Upper lobe of left lung (tissue), 6 donors: ENCODE measurements around the gene GSC. TPM values are rescaled to one million over a fixed set of nuclear protein-coding genes. Genes with fewer than 3 reads are reported as not detected.
"Not testable (repeated sequence)": the region's sequence is repeated elsewhere in the genome, so short reads cannot be mapped to it uniquely, and the experiment has no call there.

ENCODE experiments used
- ATAC-seq, 2 donors: fragments of 200-7000 bp; cut with Tn5 transposase; one replicate each; pipeline ENCODE4 v1.9.1; 2022; ENCODE audit warnings: mild to moderate bottlenecking in 2 of 2, moderate library complexity in 2 of 2; ENCODE audit not compliant: low FRiP score in 2 of 2
- DNase-seq, 2 donors: peaks; one replicate each; pipeline ENCODE4 v3.0.0-alpha.2; 2019 to 2020
- H3K27ac ChIP-seq, 4 donors: fragments of 200-600 bp; sonication (generic); one replicate each; pipeline ENCODE4 v1.5.1; 2016 to 2019
- H3K27me3 ChIP-seq, 4 donors: fragments of 200-600 bp; sonication (generic); one replicate each; pipeline ENCODE4 v1.5.1; 2017 to 2019
- H3K36me3 ChIP-seq, 4 donors: fragments of 200-600 bp; sonication (generic); one replicate each; pipeline ENCODE4 v1.5.1; 2016 to 2019
- H3K4me1 ChIP-seq, 4 donors: fragments of 200-600 bp; sonication (generic); one replicate each; pipeline ENCODE4 v1.5.1; 2018 to 2019
- H3K4me3 ChIP-seq, 4 donors: fragments of 200-600 bp; sonication (generic); one replicate each; pipeline ENCODE4 v1.5.1; 2017 to 2019; ENCODE audit warnings: mild to moderate bottlenecking in 2 of 4, moderate library complexity in 1 of 4
- H3K9me3 ChIP-seq, 4 donors: fragments of 200-600 bp; sonication (generic); one replicate each; pipeline ENCODE4 v1.5.1; 2018 to 2019
- EP300 ChIP-seq, 4 donors: sonication (generic); formaldehyde crosslinking; IDR thresholded peaks; one replicate each; pipeline ENCODE4 v1.5.1; 2017; ENCODE audit warnings: antibody characterized with exemption in 4 of 4, control low read depth in 2 of 4
- POLR2A ChIP-seq, 4 donors: fragments of 450-650 bp; IDR thresholded peaks; one replicate each; pipeline ENCODE4 v1.5.1; 2016 to 2017; ENCODE audit warnings: antibody characterized with exemption in 4 of 4, mild to moderate bottlenecking in 2 of 4
- POLR2AphosphoS5 ChIP-seq, 2 donors: sonication (generic); formaldehyde crosslinking; IDR thresholded peaks; one replicate each; pipeline ENCODE4 v1.5.1; 2017; ENCODE audit warnings: antibody characterized with exemption in 2 of 2
- WGBS, 2 donors: methylation state at CpG; one replicate each; pipeline ENCODE4 v1.1.5; 2017 to 2018; 5-methylcytosine and 5-hydroxymethylcytosine counted together
- total RNA-seq, 6 donors: library from RNA; depleted of rRNA in 4 of 6; stranded (reverse); fragments of >200 nt in 4 of 6; gene quantifications; one replicate each; pipeline versions ENCODE4 v1.1.0 to v1.2.1, GENCODE V29; 2016 to 2021
- TF ChIP-seq, protein P1 (sequence below), 6 experiments: fragments of 450-650 bp in 4 of 6; fragments of 200-600 bp in 2 of 6; sonication (generic) in 2 of 6; IDR thresholded peaks; one replicate each; pipeline ENCODE4 v1.5.1; 2016 to 2019; ENCODE audit warnings: antibody characterized with exemption in 6 of 6
- donor health status: DM: no; HTN: no; CAD: no; lungs with moderate emphysema.
- donor health status: DM: no; HTN: yes; CAD: no; lungs with severe emphysema.

GSC gene
- total RNA-seq, 6 donors from 2014 or later = 0.47 TPM; not detected in 5

DNA sequence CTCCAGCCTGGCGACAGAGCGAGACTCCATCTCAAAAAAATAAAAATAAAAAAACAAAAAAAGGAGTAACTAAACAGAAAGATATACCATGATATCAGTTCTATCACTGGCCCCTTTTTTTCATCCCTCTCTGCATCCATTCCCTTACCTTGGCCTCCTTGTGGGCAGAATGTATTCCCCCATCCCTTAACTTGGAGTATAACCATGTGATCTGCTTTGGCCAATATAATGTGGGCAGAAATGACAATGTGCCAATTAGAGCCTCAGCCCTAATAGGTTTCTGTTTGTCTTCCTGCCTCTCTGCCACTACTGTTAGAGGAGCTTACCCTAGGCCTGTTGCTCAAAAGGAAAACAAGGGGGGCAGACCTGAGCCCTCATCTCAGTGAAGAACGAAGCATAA, 23.8 kb downstream of the GSC start:
- Histone ChIP-seq H3K9me3 (no peaks in the 10 kb centered on the region), H3K27me3 (no peaks in the 10 kb centered on the region), H3K36me3 (no peaks in the 10 kb centered on the region), H3K27ac (no peak overlapping the region), H3K4me3 (no peak overlapping the region), H3K4me1 (no peaks in the 10 kb centered on the region)
- DNase-seq = no peak
- ATAC-seq = no peak
- no peak for TF ChIP-seq EP300 (IDR thresholded peaks at IDR 0.05)
- TF ChIP-seq POLR2A (IDR thresholded peaks at IDR 0.05) = no peak
- TF ChIP-seq POLR2AphosphoS5 (IDR thresholded peaks at IDR 0.05) = no peak
- TF ChIP-seq, protein P1, sequence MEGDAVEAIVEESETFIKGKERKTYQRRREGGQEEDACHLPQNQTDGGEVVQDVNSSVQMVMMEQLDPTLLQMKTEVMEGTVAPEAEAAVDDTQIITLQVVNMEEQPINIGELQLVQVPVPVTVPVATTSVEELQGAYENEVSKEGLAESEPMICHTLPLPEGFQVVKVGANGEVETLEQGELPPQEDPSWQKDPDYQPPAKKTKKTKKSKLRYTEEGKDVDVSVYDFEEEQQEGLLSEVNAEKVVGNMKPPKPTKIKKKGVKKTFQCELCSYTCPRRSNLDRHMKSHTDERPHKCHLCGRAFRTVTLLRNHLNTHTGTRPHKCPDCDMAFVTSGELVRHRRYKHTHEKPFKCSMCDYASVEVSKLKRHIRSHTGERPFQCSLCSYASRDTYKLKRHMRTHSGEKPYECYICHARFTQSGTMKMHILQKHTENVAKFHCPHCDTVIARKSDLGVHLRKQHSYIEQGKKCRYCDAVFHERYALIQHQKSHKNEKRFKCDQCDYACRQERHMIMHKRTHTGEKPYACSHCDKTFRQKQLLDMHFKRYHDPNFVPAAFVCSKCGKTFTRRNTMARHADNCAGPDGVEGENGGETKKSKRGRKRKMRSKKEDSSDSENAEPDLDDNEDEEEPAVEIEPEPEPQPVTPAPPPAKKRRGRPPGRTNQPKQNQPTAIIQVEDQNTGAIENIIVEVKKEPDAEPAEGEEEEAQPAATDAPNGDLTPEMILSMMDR (IDR thresholded peaks at IDR 0.05) = no peak
- 92 to 98% methylated on average over 3 of the region's 3 CpGs for WGBS, 2 donors

DNA sequence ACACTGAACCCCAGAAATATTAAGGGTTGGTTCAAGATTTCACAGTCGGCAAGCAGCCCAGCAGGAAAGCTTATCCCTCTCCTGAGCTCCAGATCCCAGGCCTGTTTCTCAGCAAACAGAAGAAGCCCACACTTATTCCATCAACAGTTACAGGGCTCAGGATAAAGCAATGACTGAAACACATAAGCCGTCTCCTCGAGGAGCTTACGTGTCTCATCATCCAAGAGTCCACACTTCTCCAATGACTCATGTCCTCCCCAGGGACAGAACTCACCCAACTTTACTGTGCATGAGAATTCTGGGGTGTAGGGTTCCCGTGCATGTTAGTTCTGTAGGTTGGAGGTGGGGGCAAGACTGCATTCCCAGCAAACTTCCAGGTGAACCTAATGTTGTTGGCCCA, 31.2 kb downstream of the GSC start:
- no peaks in the 10 kb centered on the region for H3K9me3 ChIP-seq
- DNase-seq (no peak), ATAC-seq (peak in 1 of 2 donors; percentile 33)
- WGBS, 2 donors = 83 to 88% methylated on average over 5 of the region's 5 CpGs
- H3K27ac ChIP-seq = no peak overlapping the region
- no peaks in the 10 kb centered on the region for H3K27me3 ChIP-seq
- H3K4me1 ChIP-seq = no peaks in the 10 kb centered on the region
- TF ChIP-seq EP300 (IDR thresholded peaks at IDR 0.05) (no peak), POLR2AphosphoS5 (IDR thresholded peaks at IDR 0.05) (no peak), POLR2A (IDR thresholded peaks at IDR 0.05) (no peak)
- TF ChIP-seq, protein P1 (IDR thresholded peaks at IDR 0.05) = no peak
- H3K4me3 ChIP-seq = no peak overlapping the region
- H3K36me3 ChIP-seq = no peaks in the 10 kb centered on the region

DNA sequence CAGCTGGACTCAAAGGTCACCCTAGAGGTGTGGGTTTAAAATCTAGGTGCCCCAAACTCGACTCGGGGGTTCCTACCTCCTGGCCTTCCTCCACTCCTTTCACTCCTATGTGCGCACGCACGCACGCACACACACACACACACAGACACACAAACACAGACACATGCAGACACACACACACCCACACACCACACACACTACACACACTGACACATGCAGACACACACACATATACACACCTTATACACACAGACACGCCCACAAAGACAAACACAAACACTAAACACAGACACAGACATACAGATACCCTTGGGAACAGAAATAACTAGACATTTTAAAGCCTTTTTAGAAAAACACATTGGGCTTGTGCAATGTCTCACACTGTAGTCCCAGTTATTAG, 31.8 kb downstream of the GSC start:
- H3K27ac ChIP-seq = no peak overlapping the region
- DNase-seq = peak in 1 of 2 donors; percentile 17
- H3K9me3 ChIP-seq = no peaks in the 10 kb centered on the region
- ATAC-seq = peak in 1 of 2 donors; percentile 54
- no peak for TF ChIP-seq EP300 (IDR thresholded peaks at IDR 0.05)
- TF ChIP-seq POLR2A (IDR thresholded peaks at IDR 0.05) = no peak
- TF ChIP-seq, protein P1 (IDR thresholded peaks at IDR 0.05) = no peak
- TF ChIP-seq POLR2AphosphoS5 (IDR thresholded peaks at IDR 0.05) = no peak
- no peaks in the 10 kb centered on the region for H3K27me3 ChIP-seq
- no peaks in the 10 kb centered on the region for H3K36me3 ChIP-seq
- 89 to 90% methylated on average over 7 of the region's 7 CpGs for WGBS, 2 donors
- H3K4me1 ChIP-seq = no peaks in the 10 kb centered on the region
- H3K4me3 ChIP-seq = no peak overlapping the region

DNA sequence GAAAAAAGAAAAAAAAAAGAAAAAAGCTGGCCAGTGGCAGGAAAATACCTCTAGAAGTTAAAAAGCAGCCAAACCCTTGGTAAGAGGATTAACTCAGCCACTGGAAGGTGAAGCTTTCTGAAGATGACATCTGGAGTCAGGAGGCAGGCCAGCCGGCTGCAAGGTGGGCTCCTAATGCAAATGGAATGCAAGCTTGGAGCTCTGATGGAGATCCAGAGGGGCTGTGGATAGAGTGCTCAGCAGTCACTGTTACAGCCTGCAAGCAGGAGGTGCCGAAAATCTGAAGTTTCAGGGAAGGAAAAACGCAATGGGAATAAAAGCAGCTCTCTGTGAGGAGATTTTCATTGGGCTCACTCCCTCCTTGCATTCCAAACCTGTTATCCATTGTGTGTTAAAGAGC, 41.0 kb downstream of the GSC start:
- TF ChIP-seq EP300 (IDR thresholded peaks at IDR 0.05) = no peak
- no peak for TF ChIP-seq POLR2AphosphoS5 (IDR thresholded peaks at IDR 0.05)
- TF ChIP-seq, protein P1 (IDR thresholded peaks at IDR 0.05) = no peak
- no peak for TF ChIP-seq POLR2A (IDR thresholded peaks at IDR 0.05)
- 63 to 73% methylated on average over 3 of the region's 3 CpGs for WGBS, 2 donors
- Histone ChIP-seq H3K4me3 (no peak overlapping the region), H3K9me3 (no peaks in the 10 kb centered on the region), H3K4me1 (no peaks in the 10 kb centered on the region), H3K27me3 (no peaks in the 10 kb centered on the region), H3K27ac (no peak overlapping the region), H3K36me3 (no peaks in the 10 kb centered on the region)
- DNase-seq = no peak
- ATAC-seq = no peak

DNA sequence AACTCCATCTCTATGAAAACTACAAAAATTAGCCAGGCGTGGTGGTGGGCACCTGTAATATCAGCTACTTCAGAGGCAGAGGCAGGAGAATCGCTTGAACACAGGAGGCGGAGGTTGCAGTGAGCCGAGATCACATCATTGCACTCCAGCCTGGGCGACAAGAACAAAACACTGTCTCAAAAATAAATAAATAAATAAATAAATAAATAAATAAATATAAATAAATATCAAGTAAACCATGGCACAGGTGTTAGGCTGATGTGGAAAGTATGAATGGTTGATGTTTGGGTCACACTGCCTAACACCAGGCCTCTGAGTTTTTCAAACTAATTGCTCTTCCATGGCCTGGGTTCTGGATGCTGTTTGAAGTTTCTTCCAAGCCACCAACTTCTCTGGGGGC, 41.5 kb downstream of the GSC start:
- not testable (repeated sequence) for H3K27me3 ChIP-seq, H3K36me3 ChIP-seq, H3K27ac ChIP-seq, H3K4me1 ChIP-seq, H3K9me3 ChIP-seq, ATAC-seq, H3K4me3 ChIP-seq, DNase-seq
- 89 to 96% methylated on average over 5 of the region's 5 CpGs for WGBS, 2 donors

DNA sequence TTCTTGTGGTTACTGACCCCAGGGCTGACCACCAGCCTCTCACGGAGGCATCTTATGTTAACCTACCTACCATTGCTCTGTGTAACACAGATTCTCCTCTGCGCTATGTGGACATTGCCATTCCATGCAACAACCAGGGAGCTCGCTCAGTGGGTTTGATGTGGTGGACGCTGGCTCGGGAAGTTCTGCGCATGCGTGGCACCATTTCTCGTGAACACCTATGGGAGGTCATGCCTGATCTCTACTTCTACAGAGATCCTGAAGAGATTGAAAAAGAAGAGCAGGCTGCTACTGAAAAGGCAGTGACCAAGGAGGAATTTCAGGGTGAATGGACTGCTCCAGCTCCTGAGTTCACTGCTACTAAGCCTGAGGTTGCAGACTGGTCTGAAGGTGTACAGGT, 43.3 kb downstream of the GSC start:
- H3K4me1 ChIP-seq, ATAC-seq, H3K4me3 ChIP-seq, DNase-seq, H3K36me3 ChIP-seq, H3K27me3 ChIP-seq, H3K9me3 ChIP-seq, H3K27ac ChIP-seq: not testable (repeated sequence)
- 90 to 100% methylated on average over 4 to 7 of the region's 8 CpGs for WGBS, 2 donors
